ENCODE measurements around the gene ECHS1.
"Not testable (repeated sequence)": the region's sequence is repeated elsewhere in the genome, so short reads cannot be mapped to it uniquely, and the experiment has no call there.

ECHS1 gene

GRCh38 chr10:133375357-133376115, 2.4 kb upstream of the ECHS1 start:
- H3K4me1 ChIP-seq (ENCODE audit: control insufficient read depth, insufficient read depth, low read length): peaks cover 12% of the 10 kb centered on the region

GRCh38 chr10:133372507-133372906, 647 bp downstream of the ECHS1 start:
- peak overlapping the region; percentile 26 for H3K9ac ChIP-seq (ENCODE audit: low read depth, low read length)
- no peaks in the 10 kb centered on the region for H3K27me3 ChIP-seq (ENCODE audit: control insufficient read depth, insufficient read depth, low read length)
- H3K36me3 ChIP-seq (ENCODE audit: insufficient read depth, low read length): peaks cover 27% of the 10 kb centered on the region
- H3K4me3 ChIP-seq (ENCODE audit: low read length): peak overlapping the region; percentile 66
- peak overlapping the region; percentile 76 for H3K4me2 ChIP-seq (ENCODE audit: low read length)
- no peaks in the 10 kb centered on the region for H3K9me3 ChIP-seq (replicated peaks; ENCODE audit: low read length)
- peaks cover 8% of the 10 kb centered on the region for H3K4me1 ChIP-seq (ENCODE audit: control insufficient read depth, insufficient read depth, low read length)

More at GRCh38 chr10:133375357-133376115, 2.4 kb upstream of the ECHS1 start:
- H3K27me3 ChIP-seq (ENCODE audit: control insufficient read depth, insufficient read depth, low read length): no peaks in the 10 kb centered on the region
- no peaks in the 10 kb centered on the region for H3K9me3 ChIP-seq (replicated peaks; ENCODE audit: low read length)
- peaks cover 2% of the 10 kb centered on the region for H3K36me3 ChIP-seq (ENCODE audit: insufficient read depth, low read length)
- H3K4me3 ChIP-seq (ENCODE audit: low read length): no peak overlapping the region
- no peak overlapping the region for H3K9ac ChIP-seq (ENCODE audit: low read depth, low read length)
- no peak overlapping the region for H3K4me2 ChIP-seq (ENCODE audit: low read length)

- H3K4me2 ChIP-seq (ENCODE audit: low read length): no peak overlapping the region
- no peak overlapping the region for H3K9ac ChIP-seq (ENCODE audit: low read depth, low read length)
- peaks cover 39% of the 10 kb centered on the region for H3K36me3 ChIP-seq (ENCODE audit: insufficient read depth, low read length)
- H3K9me3 ChIP-seq (replicated peaks; ENCODE audit: low read length): no peaks in the 10 kb centered on the region
- no peak overlapping the region for H3K4me3 ChIP-seq (ENCODE audit: low read length)
- peaks cover 8% of the 10 kb centered on the region for H3K4me1 ChIP-seq (ENCODE audit: control insufficient read depth, insufficient read depth, low read length)
- no peaks in the 10 kb centered on the region for H3K27me3 ChIP-seq (ENCODE audit: control insufficient read depth, insufficient read depth, low read length)
These were observed 2.9 kb downstream of the ECHS1 start for GRCh38 chr10:133370030-133370786.

- no peak overlapping the region for H3K4me3 ChIP-seq (ENCODE audit: low read length)
- no peak overlapping the region for H3K4me2 ChIP-seq (ENCODE audit: low read length)
- no peaks in the 10 kb centered on the region for H3K27me3 ChIP-seq (ENCODE audit: control insufficient read depth, insufficient read depth, low read length)
- peaks cover 51% of the 10 kb centered on the region for H3K36me3 ChIP-seq (ENCODE audit: insufficient read depth, low read length)
- H3K9ac ChIP-seq (ENCODE audit: low read depth, low read length): no peak overlapping the region
- H3K9me3 ChIP-seq (replicated peaks; ENCODE audit: low read length): no peaks in the 10 kb centered on the region
- H3K4me1 ChIP-seq (ENCODE audit: control insufficient read depth, insufficient read depth, low read length): peaks cover 3% of the 10 kb centered on the region
These were observed 5.0 kb downstream of the ECHS1 start for GRCh38 chr10:133368153-133368552.

- not testable (repeated sequence) for H3K4me2 ChIP-seq (ENCODE audit: low read length); H3K27me3 ChIP-seq (ENCODE audit: control insufficient read depth, insufficient read depth, low read length); H3K9me3 ChIP-seq (replicated peaks; ENCODE audit: low read length); H3K9ac ChIP-seq (ENCODE audit: low read depth, low read length); H3K4me3 ChIP-seq (ENCODE audit: low read length); H3K4me1 ChIP-seq (ENCODE audit: control insufficient read depth, insufficient read depth, low read length)
- H3K36me3 ChIP-seq (ENCODE audit: insufficient read depth, low read length): peaks cover 57% of the 10 kb centered on the region
These were observed 5.7 kb downstream of the ECHS1 start for GRCh38 chr10:133367461-133367860.

- Histone ChIP-seq H3K9ac (ENCODE audit: low read depth, low read length) (no peak overlapping the region), H3K4me3 (ENCODE audit: low read length) (no peak overlapping the region), H3K9me3 (replicated peaks; ENCODE audit: low read length) (no peaks in the 10 kb centered on the region), H3K27me3 (ENCODE audit: control insufficient read depth, insufficient read depth, low read length) (no peaks in the 10 kb centered on the region), H3K4me2 (ENCODE audit: low read length) (no peak overlapping the region), H3K4me1 (ENCODE audit: control insufficient read depth, insufficient read depth, low read length) (no peaks in the 10 kb centered on the region), H3K36me3 (ENCODE audit: insufficient read depth, low read length) (peaks cover 61% of the 10 kb centered on the region)
These were observed 6.4 kb downstream of the ECHS1 start for GRCh38 chr10:133366751-133367150.

GRCh38 chr10:133366130-133366478, 7.0 kb downstream of the ECHS1 start:
- peaks cover 64% of the 10 kb centered on the region for H3K36me3 ChIP-seq (ENCODE audit: insufficient read depth, low read length)
- H3K9me3 ChIP-seq (replicated peaks; ENCODE audit: low read length): no peaks in the 10 kb centered on the region
- H3K27me3 ChIP-seq (ENCODE audit: control insufficient read depth, insufficient read depth, low read length): no peaks in the 10 kb centered on the region
- H3K4me3 ChIP-seq (ENCODE audit: low read length): no peak overlapping the region
- no peak overlapping the region for H3K4me2 ChIP-seq (ENCODE audit: low read length)
- no peak overlapping the region for H3K9ac ChIP-seq (ENCODE audit: low read depth, low read length)
- no peaks in the 10 kb centered on the region for H3K4me1 ChIP-seq (ENCODE audit: control insufficient read depth, insufficient read depth, low read length)

- H3K36me3 ChIP-seq (ENCODE audit: insufficient read depth, low read length): peaks cover 63% of the 10 kb centered on the region
- no peak overlapping the region for H3K4me2 ChIP-seq (ENCODE audit: low read length)
- H3K4me3 ChIP-seq (ENCODE audit: low read length): no peak overlapping the region
- H3K4me1 ChIP-seq (ENCODE audit: control insufficient read depth, insufficient read depth, low read length): no peaks in the 10 kb centered on the region
- H3K9me3 ChIP-seq (replicated peaks; ENCODE audit: low read length): no peaks in the 10 kb centered on the region
- H3K27me3 ChIP-seq (ENCODE audit: control insufficient read depth, insufficient read depth, low read length): no peaks in the 10 kb centered on the region
- H3K9ac ChIP-seq (ENCODE audit: low read depth, low read length): no peak overlapping the region
These were observed 7.6 kb downstream of the ECHS1 start for GRCh38 chr10:133365461-133366129.

- Histone ChIP-seq H3K4me3 (ENCODE audit: low read length) (no peak overlapping the region), H3K4me2 (ENCODE audit: low read length) (no peak overlapping the region), H3K36me3 (ENCODE audit: insufficient read depth, low read length) (peaks cover 56% of the 10 kb centered on the region), H3K9me3 (replicated peaks; ENCODE audit: low read length) (no peaks in the 10 kb centered on the region), H3K4me1 (ENCODE audit: control insufficient read depth, insufficient read depth, low read length) (no peaks in the 10 kb centered on the region), H3K9ac (ENCODE audit: low read depth, low read length) (no peak overlapping the region), H3K27me3 (ENCODE audit: control insufficient read depth, insufficient read depth, low read length) (no peaks in the 10 kb centered on the region)
These were observed 8.3 kb downstream of the ECHS1 start for GRCh38 chr10:133364645-133365431.

- no peaks in the 10 kb centered on the region for H3K27me3 ChIP-seq (ENCODE audit: control insufficient read depth, insufficient read depth, low read length)
- no peaks in the 10 kb centered on the region for H3K9me3 ChIP-seq (replicated peaks; ENCODE audit: low read length)
- H3K4me3 ChIP-seq (ENCODE audit: low read length): no peak overlapping the region
- no peaks in the 10 kb centered on the region for H3K4me1 ChIP-seq (ENCODE audit: control insufficient read depth, insufficient read depth, low read length)
- H3K9ac ChIP-seq (ENCODE audit: low read depth, low read length): no peak overlapping the region
- peaks cover 38% of the 10 kb centered on the region for H3K36me3 ChIP-seq (ENCODE audit: insufficient read depth, low read length)
- H3K4me2 ChIP-seq (ENCODE audit: low read length): no peak overlapping the region
These were observed 10.3 kb downstream of the ECHS1 start for GRCh38 chr10:133362846-133363245.

All from skeletal muscle satellite cell (primary cell).